ENCODE measurements around the gene URB1.

- TF ChIP-seq POLR2A (IDR thresholded peaks at IDR 0.05; ENCODE audit: low read depth, low read length) (no peak), CTCF (IDR thresholded peaks at IDR 0.05; ENCODE audit: extremely low read depth in 1 of 2, insufficient read depth in 1 of 2, low read depth in 1 of 2, low read length in 2 of 2) (no peak), MAX (IDR thresholded peaks at IDR 0.05; ENCODE audit: insufficient read depth, insufficient read length) (no peak), EZH2 (IDR thresholded peaks at IDR 0.05; ENCODE audit: borderline replicate concordance, low read depth, low read length, severe bottlenecking) (no peak), FOS (IDR thresholded peaks at IDR 0.05; ENCODE audit: borderline replicate concordance, insufficient read depth, low read length) (no peak), JUN (IDR thresholded peaks at IDR 0.05; ENCODE audit: borderline replicate concordance, insufficient read depth, insufficient read length, low read depth) (no peak), MYC (IDR thresholded peaks at IDR 0.05; ENCODE audit: low read depth, low read length) (no peak), POLR2AphosphoS5 (IDR thresholded peaks at IDR 0.05; ENCODE audit: insufficient read depth, low read depth, low read length) (no peak)
Measured at GRCh38 chr21:32320059-32320458, 72.8 kb downstream of the URB1 start.

All from endothelial cell of umbilical vein (primary cell).